GM12878 (cell line): ENCODE data around the gene HOXC5. TPM values are rescaled to one million over a fixed set of nuclear protein-coding genes. Genes with fewer than 3 reads are reported as not detected.
A peak's percentile ranks its signal among the peaks of the same experiment; 100 is the strongest.
"Not testable (repeated sequence)": the region's sequence is repeated elsewhere in the genome, so short reads cannot be mapped to it uniquely, and the experiment has no call there.

Experiments used
- ATAC-seq: fragments of 200-7000 bp; cut with Tn5 transposase; 3 replicates; pipeline ENCODE4 v1.9.1; 2020; ENCODE audit warnings: mild to moderate bottlenecking, moderate library complexity
- BruUV-seq: library from RNA; stranded (reverse); fragments of 400-500 nt; replicated peaks from 2 replicates; lab custom pipeline; 2021; lab: Mats Ljungman, UMichigan
- CTCF ChIA-PET: fragments of 300-600 bp; sonication (Branson Sonifier 250); formaldehyde crosslinking; extraction: SDS; loops from one replicate; lab custom pipeline; 2021; ENCODE audit warnings: inconsistent platforms; lab: Yijun Ruan, JAX
- POLR2A ChIA-PET: fragments of 350-600 bp; formaldehyde crosslinking; extraction: SDS; loops from one replicate; lab custom pipeline; 2021; ENCODE audit warnings: inconsistent platforms; lab: Charles Lee
- RAD21 ChIA-PET: fragments of 300-600 bp; sonication (Branson Sonifier 250); formaldehyde crosslinking; loops from one replicate; lab custom pipeline; 2023; ENCODE audit warnings: antibody characterized with exemption; ENCODE audit not compliant: unreplicated experiment; lab: Charles Lee
- SMC1A ChIA-PET: fragments of 300-600 bp; sonication (Branson Sonifier 250); formaldehyde crosslinking; loops from one replicate; lab custom pipeline; 2023; ENCODE audit not compliant: unreplicated experiment, uncharacterized antibody; lab: Charles Lee
- DNase-seq: peaks from one replicate; pipeline ENCODE4 v3.0.0-alpha.2; 2011; ENCODE audit warnings: low read depth, low spot score
- FAIRE-seq: peaks from 3 replicates; lab custom pipeline; 2011; peaks lifted over from hg19 to GRCh38; lab: Jason Lieb, UNC
- H2AFZ ChIP-seq: 2 replicates; pipeline ENCODE4 v1.6.0; 2011; ENCODE audit warnings: low read depth, low read length, control low read depth; ENCODE audit not compliant: control insufficient read depth
- H3K27ac ChIP-seq: 2 replicates; pipeline ENCODE4 v1.5.1; 2011; ENCODE audit warnings: control low read depth; ENCODE audit not compliant: control insufficient read depth, insufficient read depth
- H3K27me3 ChIP-seq, 2 experiments: replicated peaks in 1 of 2; 2 replicates each; pipeline versions ENCODE4 v1.6.0 to v1.6.1; 2011; ENCODE audit warnings: low read length in 1 of 2; ENCODE audit not compliant: control insufficient read depth in 2 of 2, insufficient read depth in 2 of 2
- H3K36me3 ChIP-seq, 2 experiments: 2 replicates each; pipeline ENCODE4 v1.5.1; 2011; ENCODE audit warnings: low read length in 1 of 2; ENCODE audit not compliant: control insufficient read depth in 2 of 2, insufficient read depth in 2 of 2
- H3K4me1 ChIP-seq: 2 replicates; pipeline ENCODE4 v1.6.1; 2011; ENCODE audit warnings: mild to moderate bottlenecking, low read length, moderate library complexity, mixed read lengths; ENCODE audit not compliant: control insufficient read depth, insufficient read depth
- H3K4me2 ChIP-seq: 2 replicates; pipeline ENCODE4 v1.6.0; 2011; ENCODE audit warnings: control low read depth; ENCODE audit not compliant: control insufficient read depth, insufficient read depth
- H3K4me3 ChIP-seq: fragments of 200-600 bp; sonication (generic); 2 replicates; pipeline ENCODE4 v1.5.1; 2016
- H3K79me2 ChIP-seq: 2 replicates; pipeline ENCODE4 v1.6.0; 2011; ENCODE audit warnings: low read length; ENCODE audit not compliant: control insufficient read depth, insufficient read depth
- H3K9ac ChIP-seq: 2 replicates; pipeline ENCODE4 v1.8.0; 2011; ENCODE audit warnings: low read length, control low read depth, mixed read lengths; ENCODE audit not compliant: control insufficient read depth, insufficient read depth
- H3K9me3 ChIP-seq: replicated peaks from 3 replicates; pipeline ENCODE4 v1.5.1; 2011; ENCODE audit warnings: mild to moderate bottlenecking, low read length; ENCODE audit not compliant: control insufficient read depth, insufficient read depth
- H4K20me1 ChIP-seq: 2 replicates; pipeline ENCODE4 v1.6.0; 2011; ENCODE audit not compliant: control insufficient read depth, insufficient read depth
- FOXK2 ChIP-seq: fragments of 450-650 bp; IDR thresholded peaks from 2 replicates; pipeline ENCODE4 v1.6.1; 2017; ENCODE audit warnings: mild to moderate bottlenecking, moderate library complexity
- HDGF ChIP-seq: fragments of 450-650 bp; IDR thresholded peaks from 2 replicates; pipeline ENCODE4 v1.6.1; 2016; ENCODE audit warnings: antibody characterized with exemption
- IKZF2 ChIP-seq, 2 experiments: fragments of 450-650 bp; IDR thresholded peaks; 2 replicates each; pipeline ENCODE4 v1.6.1; 2017; ENCODE audit warnings: mild to moderate bottlenecking in 2 of 2, moderate library complexity in 2 of 2
- NBN ChIP-seq: fragments of 450-650 bp; IDR thresholded peaks from 2 replicates; pipeline ENCODE4 v1.6.1; 2016
- POLR2A ChIP-seq: IDR thresholded peaks from 2 replicates; pipeline ENCODE4 v1.6.1; 2011; ENCODE audit warnings: low read depth, mild to moderate bottlenecking, low read length
- ZBTB40 ChIP-seq: fragments of 450-650 bp; IDR thresholded peaks from 2 replicates; pipeline ENCODE4 v1.6.1; 2016; ENCODE audit warnings: mild to moderate bottlenecking, moderate library complexity, borderline replicate concordance
- ZSCAN29 ChIP-seq: fragments of 450-650 bp; IDR thresholded peaks from 2 replicates; pipeline ENCODE4 v1.6.1; 2017; ENCODE audit warnings: mild to moderate bottlenecking, moderate library complexity
- WGBS: methylation state at CpG from one replicate; pipeline ENCODE4 v1.1.6; 2016; ENCODE audit warnings: low lambda C conversion rate; ENCODE audit not compliant: insufficient replicate concordance, insufficient coverage; ENCODE audit errors: missing lambda C conversion rate; 5-methylcytosine and 5-hydroxymethylcytosine counted together
- in situ Hi-C: fragments of 300-500 bp; cut with MboI; formaldehyde crosslinking; loops from 9 replicates; pipeline ENCODE4 v1.14.3; 2018; ENCODE audit warnings: mixed read lengths
- intact Hi-C: fragments of 100-400 bp; cut with micrococcal nuclease; formaldehyde crosslinking; loops from one replicate; pipeline ENCODE4 v1.14.2; 2022; ENCODE audit not compliant: unreplicated experiment
- polyA plus RNA-seq, 11 experiments: library from polyadenylated mRNA; depleted of rRNA in 4 of 11; unstranded in 6 of 11; stranded (reverse) in 5 of 11; fragments of >200 nt; fragmentation: Nextera tagmentation in 4 of 11; fragmentation: Illumina TruSeq in 1 of 11; extraction: Ambion mirVana in 4 of 11; extraction: Trizol in 1 of 11; gene quantifications; 1 replicate in 1 of 11; 2 replicates in 10 of 11; pipeline versions ENCODE4 v1.2.1 to v1.2.3, GENCODE V29; 2011 to 2016; ENCODE audit warnings: inconsistent platforms in 2 of 11, missing spikeins in 2 of 11, low read depth in 1 of 11
- total RNA-seq, 4 experiments: library from RNA; depleted of rRNA in 3 of 4; stranded (reverse); fragments of >200 nt in 3 of 4; fragmentation: Illumina TruSeq in 1 of 4; extraction: Trizol in 1 of 4; gene quantifications; 2 replicates each; pipeline versions ENCODE4 v1.2.1 to v1.2.3, GENCODE V29; 2013 to 2021

The HOXC5 gene
- total and polyA plus RNA-seq, 10 of the 15 experiments (the other 5 are each of a cell fraction or from before 2014, with no cell fraction given) = 0.11 TPM; not detected in 9

DNA sequence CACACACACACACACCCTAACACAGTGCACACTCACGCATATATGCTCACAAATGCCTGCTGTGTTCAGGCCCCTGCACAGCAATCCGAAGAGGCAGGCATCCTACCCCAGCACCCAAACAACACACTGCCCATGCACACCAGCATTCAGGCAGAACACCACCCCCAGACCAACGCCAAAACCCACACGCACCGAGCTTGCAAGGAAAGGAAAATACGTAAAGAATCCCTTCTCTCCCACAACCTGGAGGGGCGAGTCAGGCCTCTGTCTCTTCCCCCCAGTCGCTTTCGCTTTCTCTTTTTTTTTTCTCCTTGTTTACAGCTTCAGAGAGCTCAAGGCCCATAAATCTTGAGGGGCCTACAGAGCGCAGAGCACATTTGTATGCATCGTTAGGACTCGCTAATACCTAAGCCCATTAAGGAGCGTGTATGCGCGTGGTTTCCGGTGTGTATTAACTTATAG is 48.2 kb downstream of the HOXC5 start:
- H3K9me3 ChIP-seq, H3K79me2 ChIP-seq, ATAC-seq, H4K20me1 ChIP-seq, H3K27ac ChIP-seq, FAIRE-seq, CTCF ChIA-PET, in situ Hi-C loops, POLR2A ChIA-PET, H3K36me3 ChIP-seq, H3K4me1 ChIP-seq, intact Hi-C loops, H3K27me3 ChIP-seq: not testable (repeated sequence)
- 0 out of 2 replicates have a peak overlapping the region, but pooled peaks have one; percentile 42 for H3K4me2 ChIP-seq
- DNase-seq = peak; percentile 2
- H3K4me3 ChIP-seq = peak overlapping the region; percentile 70; the same call in 1 of the 2 replicates
- 3% methylated on average over 12 of the region's 16 CpGs for WGBS
- TF ChIP-seq NBN (0 out of 2 replicates have a peak, but pooled peaks have one; percentile 33), FOXK2 (0 out of 2 replicates have a peak, but pooled peaks have one; percentile 21), IKZF2 (IDR thresholded peaks at IDR 0.05) (peak in 1 of 2 experiments; percentile 30; a peak in 2 of 4 replicates), HDGF (peak; percentile 80)
- ChIA-PET RAD21 (interaction anchor here (0.7 to 2.8 kb wide), 3 partner anchors 28 to 332 kb away, joined by 3 to 12 read pairs (median 11); partner anchors contain the start of genes HOXC4 and HOXC5), SMC1A (interaction anchor here (1.1 to 1.7 kb wide), 2 partner anchors 29 to 46 kb away, joined by 3 to 4 read pairs; no protein-coding TSS in a partner anchor)
- TSS peak; percentile 72 for BruUV-seq
- peak overlapping the region; percentile 27 for H3K9ac ChIP-seq
- peak overlapping the region; percentile 81 for H2AFZ ChIP-seq

- H3K79me2 ChIP-seq, FAIRE-seq, H3K9me3 ChIP-seq, DNase-seq, H3K36me3 ChIP-seq, H4K20me1 ChIP-seq, ATAC-seq, H3K4me1 ChIP-seq, H3K27me3 ChIP-seq, intact Hi-C loops, in situ Hi-C loops: not testable (repeated sequence)
- Histone ChIP-seq H3K4me3 (peak overlapping the region; percentile 70), H3K9ac (peak overlapping the region; percentile 64), H3K4me2 (peak overlapping the region; percentile 36), H2AFZ (peak overlapping the region; percentile 74), H3K27ac (peak overlapping the region; percentile 35)
- BruUV-seq = TSS peak; percentile 78
- ChIA-PET POLR2A (interaction anchor here (0.6 to 1.0 kb wide), 3 partner anchors 26 to 49 kb away, joined by 3 to 7 read pairs (median 4); partner anchors contain the start of gene HOXC4), CTCF (interaction anchor here (0.8 to 2.0 kb wide), 4 partner anchors 28 to 134 kb away, joined by 3 to 11 read pairs (median 7); partner anchors contain the start of genes HOXC4, HOXC5 and HOXC6), RAD21 (interaction anchor here (0.7 to 2.8 kb wide), 4 partner anchors 29 to 332 kb away, joined by 3 to 12 read pairs (median 8); partner anchors contain the start of genes HOXC4, HOXC5 and SMUG1), SMC1A (interaction anchor here (1.0 to 1.7 kb wide), 3 partner anchors 28 to 49 kb away, joined by 4 read pairs; partner anchors contain the start of genes HOXC4 and HOXC5)
- 11% methylated on average over 33 of the region's 35 CpGs for WGBS
- peak; percentile 98 for TF ChIP-seq ZSCAN29
- peak; percentile 46; the same call in 1 of the 2 replicates for TF ChIP-seq ZBTB40
- TF ChIP-seq POLR2A = peak; percentile 51
These were observed 48.9 kb downstream of the HOXC5 start for GRCh38 chr12:54081581-54082396.
